Ovary (tissue), 3 donors: Measurements from ENCODE around the gene GRK1.

ENCODE experiments used
- EP300 ChIP-seq: sonication (generic); formaldehyde crosslinking; IDR thresholded peaks from one replicate; pipeline ENCODE4 v1.6.1; 2017; ENCODE audit warnings: antibody characterized with exemption
- POLR2A ChIP-seq: fragments of 450-650 bp; IDR thresholded peaks from one replicate; pipeline ENCODE4 v1.6.1; 2017; ENCODE audit warnings: antibody characterized with exemption, mild to moderate bottlenecking, moderate library complexity
- TF ChIP-seq, protein P1 (sequence below), 3 donors: fragments of 450-650 bp in 2 of 3; fragments of 200-600 bp in 1 of 3; IDR thresholded peaks; one replicate each; pipeline versions ENCODE4 v1.5.1 to v1.8.0; 2016 to 2022; ENCODE audit warnings: antibody characterized with exemption in 3 of 3, mild to moderate bottlenecking in 1 of 3
- donor health status: DM: no; HTN: no; CAD: no.

DNA sequence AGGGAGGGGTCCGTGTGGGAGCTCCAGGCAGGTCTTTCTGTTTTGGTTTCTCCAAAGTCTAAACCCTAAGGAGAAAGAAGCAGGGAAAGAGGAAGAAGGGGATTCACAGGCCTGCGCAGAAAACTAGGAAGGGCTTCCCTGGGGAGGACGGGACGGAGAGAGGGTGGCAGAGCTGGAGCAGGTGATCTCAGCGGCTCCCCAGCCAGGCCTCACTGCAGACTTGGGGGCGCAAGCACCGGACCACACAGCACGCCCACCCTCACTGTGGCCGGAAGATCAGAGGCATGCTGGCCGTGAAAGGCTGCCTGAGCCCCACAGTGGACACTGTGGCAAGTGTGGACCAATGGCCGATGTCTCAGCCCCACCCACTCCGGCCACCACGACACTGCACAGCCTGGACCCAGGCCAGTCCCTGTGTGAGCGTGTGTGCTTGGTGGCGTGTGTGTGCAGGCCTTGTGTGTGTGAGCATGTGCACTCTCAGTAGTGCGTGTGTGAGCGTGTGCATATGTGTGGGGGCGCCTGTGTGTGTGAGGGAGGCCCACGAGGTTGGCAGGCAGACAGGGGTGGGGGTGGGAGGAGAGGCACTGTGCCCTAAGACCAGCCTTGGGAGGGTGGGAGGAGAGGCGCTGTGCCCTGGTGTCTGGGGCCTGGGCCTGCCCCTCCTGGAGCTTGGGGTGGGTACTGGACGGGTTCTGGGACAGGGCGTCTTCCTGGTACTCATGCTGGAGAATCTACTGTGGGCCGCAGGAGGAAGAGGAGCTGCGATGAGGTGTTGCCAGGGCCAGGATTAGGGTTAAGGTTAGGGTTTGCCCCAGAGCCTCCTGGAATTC is 76.6 kb downstream of the GRK1 start:
- TF ChIP-seq, protein P1, sequence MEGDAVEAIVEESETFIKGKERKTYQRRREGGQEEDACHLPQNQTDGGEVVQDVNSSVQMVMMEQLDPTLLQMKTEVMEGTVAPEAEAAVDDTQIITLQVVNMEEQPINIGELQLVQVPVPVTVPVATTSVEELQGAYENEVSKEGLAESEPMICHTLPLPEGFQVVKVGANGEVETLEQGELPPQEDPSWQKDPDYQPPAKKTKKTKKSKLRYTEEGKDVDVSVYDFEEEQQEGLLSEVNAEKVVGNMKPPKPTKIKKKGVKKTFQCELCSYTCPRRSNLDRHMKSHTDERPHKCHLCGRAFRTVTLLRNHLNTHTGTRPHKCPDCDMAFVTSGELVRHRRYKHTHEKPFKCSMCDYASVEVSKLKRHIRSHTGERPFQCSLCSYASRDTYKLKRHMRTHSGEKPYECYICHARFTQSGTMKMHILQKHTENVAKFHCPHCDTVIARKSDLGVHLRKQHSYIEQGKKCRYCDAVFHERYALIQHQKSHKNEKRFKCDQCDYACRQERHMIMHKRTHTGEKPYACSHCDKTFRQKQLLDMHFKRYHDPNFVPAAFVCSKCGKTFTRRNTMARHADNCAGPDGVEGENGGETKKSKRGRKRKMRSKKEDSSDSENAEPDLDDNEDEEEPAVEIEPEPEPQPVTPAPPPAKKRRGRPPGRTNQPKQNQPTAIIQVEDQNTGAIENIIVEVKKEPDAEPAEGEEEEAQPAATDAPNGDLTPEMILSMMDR (IDR thresholded peaks at IDR 0.05): no peak
- TF ChIP-seq POLR2A (no peak), EP300 (no peak)
